ENCODE measurements around the gene IRS1. TPM values are rescaled to one million over a fixed set of nuclear protein-coding genes. Genes with fewer than 3 reads are reported as not detected.

IRS1 gene
- total RNA-seq, 1 donor, result 2.3 TPM

DNA sequence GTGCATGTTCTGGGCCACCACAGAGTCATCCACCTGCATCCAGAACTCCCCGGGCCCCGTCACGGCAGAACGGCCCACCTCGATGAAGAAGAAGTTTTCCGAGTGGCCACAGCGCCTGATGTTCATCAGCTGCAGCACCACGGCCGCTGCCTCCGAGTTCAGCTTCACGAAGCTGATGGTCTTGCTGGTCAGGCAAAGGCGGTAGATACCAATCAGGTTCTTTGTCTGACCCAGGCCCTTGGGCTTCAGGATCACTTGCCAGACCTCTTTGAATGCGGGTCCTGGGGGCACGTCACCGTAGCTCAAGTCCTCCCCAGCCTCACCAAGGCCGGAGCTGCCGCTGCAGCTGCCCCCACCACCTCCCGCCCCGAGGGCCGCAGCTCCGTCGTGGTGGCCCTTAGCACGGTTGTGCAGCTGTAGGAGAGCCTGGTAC is 1.6 kb downstream of the IRS1 start:
- Histone ChIP-seq H3K4me3 (ENCODE audit: low read length) (no peak overlapping the region), H3K4me1 (ENCODE audit: insufficient read depth, low read length) (peaks cover 24% of the 10 kb centered on the region)

GRCh38 chr2:226797289-226797988 is 2.2 kb downstream of the IRS1 start:
- peaks cover 27% of the 10 kb centered on the region for H3K4me1 ChIP-seq (ENCODE audit: insufficient read depth, low read length)
- no peaks in the 10 kb centered on the region for H3K9me3 ChIP-seq (ENCODE audit: low read depth, low read length)
- peaks cover 30% of the 10 kb centered on the region for H3K27me3 ChIP-seq (ENCODE audit: insufficient read depth, low read length)
- H3K4me3 ChIP-seq (ENCODE audit: low read length), result no peak overlapping the region

More for the DNA sequence above, 1.6 kb downstream of the IRS1 start:
- Histone ChIP-seq H3K9me3 (ENCODE audit: low read depth, low read length) (no peaks in the 10 kb centered on the region), H3K27me3 (ENCODE audit: insufficient read depth, low read length) (peaks cover 30% of the 10 kb centered on the region)

DNA sequence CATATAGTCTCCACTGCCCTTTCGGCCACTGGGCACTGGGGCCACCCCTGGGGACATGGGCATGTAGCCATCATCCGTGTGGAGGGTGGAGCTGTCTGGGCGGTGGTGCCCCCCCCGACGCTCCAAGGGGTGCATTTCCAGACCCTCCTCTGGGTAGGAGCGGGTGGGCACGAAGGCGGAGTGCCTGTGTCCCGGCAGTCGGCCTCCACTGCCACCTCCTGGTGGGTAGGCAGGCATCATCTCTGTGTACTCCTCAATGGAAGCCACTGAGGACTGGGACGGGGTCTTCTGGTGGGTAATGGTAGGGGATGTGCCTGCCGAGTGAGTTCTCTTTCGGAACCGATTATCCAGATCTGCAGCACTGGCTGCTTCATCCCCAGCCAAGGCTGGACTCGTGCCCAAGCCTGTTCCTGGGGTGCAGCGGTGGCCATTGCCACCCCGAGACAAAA is 2.8 kb downstream of the IRS1 start:
- Histone ChIP-seq H3K9me3 (ENCODE audit: low read depth, low read length) (no peaks in the 10 kb centered on the region), H3K27me3 (ENCODE audit: insufficient read depth, low read length) (peaks cover 24% of the 10 kb centered on the region), H3K4me1 (ENCODE audit: insufficient read depth, low read length) (peaks cover 33% of the 10 kb centered on the region), H3K4me3 (ENCODE audit: low read length) (no peak overlapping the region)

DNA sequence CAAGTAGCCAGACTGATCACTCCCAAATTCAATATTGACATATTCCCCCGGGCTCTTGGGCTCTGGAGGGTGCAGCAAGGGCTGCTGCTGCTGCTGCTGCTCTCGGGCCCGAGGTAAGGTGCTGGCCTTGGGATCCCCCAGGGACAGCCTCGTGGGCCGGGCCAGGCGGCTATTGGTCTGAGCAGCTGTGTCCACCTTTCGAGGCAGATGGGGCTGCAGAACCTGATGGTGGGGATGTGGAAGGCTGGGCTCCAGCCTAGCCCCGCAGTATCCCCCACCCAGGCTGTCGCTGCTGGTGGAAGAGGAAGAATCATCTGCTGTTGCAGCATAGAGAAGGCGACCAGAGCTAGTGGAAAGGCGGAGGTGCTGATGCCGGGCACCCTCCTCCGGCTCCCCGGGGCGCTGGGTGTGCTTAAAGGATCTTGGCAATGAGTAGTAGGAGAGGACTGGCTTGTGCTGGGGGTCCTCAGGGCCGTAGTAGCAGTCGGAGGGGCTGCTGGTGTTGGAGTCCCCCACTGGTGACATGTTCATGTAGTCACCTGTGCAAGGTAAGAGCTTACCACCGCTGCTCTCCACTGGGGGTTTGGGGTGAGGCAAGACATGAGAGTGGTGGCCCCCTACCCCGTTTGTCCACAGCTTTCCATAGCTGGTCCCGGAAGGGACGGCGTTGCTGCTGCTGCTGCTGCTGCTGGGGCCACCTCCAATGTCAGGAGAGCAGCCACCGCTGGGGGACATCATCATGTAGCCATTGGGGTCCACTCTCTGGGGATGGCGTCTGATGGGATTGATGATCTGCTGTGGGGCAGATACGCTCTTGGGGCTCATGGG is 3.4 kb downstream of the IRS1 start:
- H3K9me3 ChIP-seq (ENCODE audit: low read depth, low read length), result no peaks in the 10 kb centered on the region
- peaks cover 18% of the 10 kb centered on the region for H3K27me3 ChIP-seq (ENCODE audit: insufficient read depth, low read length)
- H3K4me3 ChIP-seq (ENCODE audit: low read length), result no peak overlapping the region
- peaks cover 31% of the 10 kb centered on the region for H3K4me1 ChIP-seq (ENCODE audit: insufficient read depth, low read length)

GRCh38 chr2:226795281-226796011 is 4.2 kb downstream of the IRS1 start:
- H3K4me1 ChIP-seq (ENCODE audit: insufficient read depth, low read length), result peaks cover 30% of the 10 kb centered on the region
- no peaks in the 10 kb centered on the region for H3K9me3 ChIP-seq (ENCODE audit: low read depth, low read length)
- peaks cover 10% of the 10 kb centered on the region for H3K27me3 ChIP-seq (ENCODE audit: insufficient read depth, low read length)
- H3K4me3 ChIP-seq (ENCODE audit: low read length), result no peak overlapping the region

GRCh38 chr2:226794751-226795171 is 4.9 kb downstream of the IRS1 start:
- peaks cover 6% of the 10 kb centered on the region for H3K27me3 ChIP-seq (ENCODE audit: insufficient read depth, low read length)
- no peaks in the 10 kb centered on the region for H3K9me3 ChIP-seq (ENCODE audit: low read depth, low read length)
- no peak overlapping the region for H3K4me3 ChIP-seq (ENCODE audit: low read length)
- H3K4me1 ChIP-seq (ENCODE audit: insufficient read depth, low read length), result peaks cover 25% of the 10 kb centered on the region

GRCh38 chr2:226794196-226794661 is 5.4 kb downstream of the IRS1 start:
- peaks cover 6% of the 10 kb centered on the region for H3K27me3 ChIP-seq (ENCODE audit: insufficient read depth, low read length)
- H3K9me3 ChIP-seq (ENCODE audit: low read depth, low read length), result no peaks in the 10 kb centered on the region
- H3K4me3 ChIP-seq (ENCODE audit: low read length), result no peak overlapping the region
- peaks cover 25% of the 10 kb centered on the region for H3K4me1 ChIP-seq (ENCODE audit: insufficient read depth, low read length)

DNA sequence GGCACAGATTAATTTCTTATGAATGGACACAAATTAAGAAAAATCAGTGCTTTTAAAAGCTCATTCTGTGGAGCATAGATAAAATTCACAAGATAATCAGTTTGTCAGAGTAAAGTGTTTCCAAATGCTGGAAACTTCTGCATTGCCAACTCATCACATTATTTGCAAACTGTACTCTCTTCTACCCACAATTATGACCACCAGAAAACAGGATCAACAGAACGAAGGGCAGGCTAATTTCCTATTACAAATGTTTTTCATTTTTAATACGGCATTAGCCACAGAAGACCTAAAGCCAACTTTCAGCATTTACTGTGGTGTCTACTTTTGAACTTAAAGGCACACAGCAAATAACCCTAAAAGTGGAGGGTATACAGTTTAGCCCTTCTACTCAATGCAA is 6.0 kb downstream of the IRS1 start:
- peaks cover 24% of the 10 kb centered on the region for H3K4me1 ChIP-seq (ENCODE audit: insufficient read depth, low read length)
- H3K27me3 ChIP-seq (ENCODE audit: insufficient read depth, low read length), result peaks cover 6% of the 10 kb centered on the region
- no peak overlapping the region for H3K4me3 ChIP-seq (ENCODE audit: low read length)
- no peaks in the 10 kb centered on the region for H3K9me3 ChIP-seq (ENCODE audit: low read depth, low read length)

DNA sequence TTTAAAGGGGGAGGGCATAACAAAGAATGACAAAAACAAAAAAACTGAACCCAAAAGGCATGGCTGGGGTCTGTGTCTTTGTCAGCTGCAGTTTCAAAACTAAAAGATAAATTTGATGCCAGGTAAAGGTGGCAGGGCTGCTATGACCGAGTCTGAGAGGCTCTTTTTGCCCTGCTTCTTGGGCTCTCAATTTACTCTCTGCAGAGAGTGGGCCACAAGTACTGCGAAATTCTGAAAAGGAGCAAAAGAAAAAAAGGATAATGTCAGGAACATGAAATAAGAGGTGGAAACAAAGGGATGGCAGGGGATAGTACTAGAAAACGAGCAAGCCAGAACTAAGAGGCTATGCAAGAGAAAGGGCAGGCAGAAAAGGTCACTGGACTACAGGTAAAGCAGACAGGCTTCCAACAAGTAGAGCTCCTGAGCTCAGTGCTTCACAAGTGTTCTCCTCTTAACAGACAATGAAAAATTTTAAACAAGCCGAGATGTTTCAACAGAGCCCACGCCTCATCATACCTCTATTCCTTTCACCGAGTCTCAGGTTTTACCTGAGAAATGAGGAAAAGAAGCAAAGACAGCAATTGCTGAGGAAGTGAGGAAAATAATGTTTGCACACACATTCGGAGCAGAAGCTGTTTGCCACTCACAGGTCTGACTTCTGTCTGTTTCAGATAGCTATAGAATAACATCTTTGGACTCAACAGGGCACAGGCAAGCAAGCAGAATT is 7.3 kb downstream of the IRS1 start:
- H3K4me3 ChIP-seq (ENCODE audit: low read length), result peak overlapping the region; percentile 60
- peaks cover 19% of the 10 kb centered on the region for H3K4me1 ChIP-seq (ENCODE audit: insufficient read depth, low read length)
- no peaks in the 10 kb centered on the region for H3K9me3 ChIP-seq (ENCODE audit: low read depth, low read length)
- no peaks in the 10 kb centered on the region for H3K27me3 ChIP-seq (ENCODE audit: insufficient read depth, low read length)

GRCh38 chr2:226791487-226792081 is 8.0 kb downstream of the IRS1 start:
- H3K4me1 ChIP-seq (ENCODE audit: insufficient read depth, low read length), result peaks cover 19% of the 10 kb centered on the region
- peak overlapping the region; percentile 60 for H3K4me3 ChIP-seq (ENCODE audit: low read length)
- H3K9me3 ChIP-seq (ENCODE audit: low read depth, low read length), result no peaks in the 10 kb centered on the region
- no peaks in the 10 kb centered on the region for H3K27me3 ChIP-seq (ENCODE audit: insufficient read depth, low read length)

DNA sequence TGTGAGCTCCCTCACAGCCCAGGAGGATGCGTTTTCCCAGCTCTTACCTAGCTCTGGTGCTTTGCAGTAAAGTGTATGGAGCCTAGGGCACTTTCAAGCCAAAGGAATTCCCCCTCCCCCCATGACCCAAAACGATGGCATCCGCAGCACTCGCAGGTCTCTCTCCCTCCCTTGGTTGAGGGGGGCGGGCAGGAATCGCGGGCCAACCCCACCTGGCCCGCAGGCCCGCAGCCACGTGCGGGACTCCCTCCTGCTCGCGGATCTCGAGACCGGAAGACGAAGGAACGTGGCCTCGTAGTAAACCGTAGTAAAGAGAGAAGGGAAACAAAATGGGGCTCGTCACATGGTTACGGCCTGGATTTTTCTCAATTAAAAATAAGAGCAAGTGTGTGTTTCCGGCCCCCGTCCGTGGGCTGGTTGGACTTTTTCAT is 8.5 kb downstream of the IRS1 start:
- Histone ChIP-seq H3K27me3 (ENCODE audit: insufficient read depth, low read length) (no peaks in the 10 kb centered on the region), H3K9me3 (ENCODE audit: low read depth, low read length) (no peaks in the 10 kb centered on the region), H3K4me1 (ENCODE audit: insufficient read depth, low read length) (peaks cover 19% of the 10 kb centered on the region), H3K4me3 (ENCODE audit: low read length) (peak overlapping the region; percentile 60)

DNA sequence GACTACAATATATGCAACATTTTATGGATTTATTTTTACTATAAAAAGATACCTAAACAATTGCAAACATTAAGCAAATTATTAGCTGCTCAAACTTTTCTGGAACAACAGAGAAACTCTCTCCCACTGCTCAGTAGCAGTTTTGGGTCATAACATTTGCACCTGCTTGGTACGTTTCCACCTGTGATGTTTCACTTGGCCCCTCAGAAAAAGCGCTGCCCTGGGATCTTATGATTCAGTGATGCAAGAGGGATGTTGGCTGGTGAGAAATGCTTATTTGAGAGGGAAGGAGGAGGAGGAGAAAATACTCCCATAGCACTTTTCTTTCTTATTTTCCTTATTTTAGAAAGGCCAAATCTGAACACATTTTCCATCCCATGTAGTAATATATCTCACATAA is 9.2 kb downstream of the IRS1 start:
- H3K4me1 ChIP-seq (ENCODE audit: insufficient read depth, low read length), result peaks cover 19% of the 10 kb centered on the region
- no peak overlapping the region for H3K4me3 ChIP-seq (ENCODE audit: low read length)
- no peaks in the 10 kb centered on the region for H3K9me3 ChIP-seq (ENCODE audit: low read depth, low read length)
- H3K27me3 ChIP-seq (ENCODE audit: insufficient read depth, low read length), result no peaks in the 10 kb centered on the region

- no peaks in the 10 kb centered on the region for H3K9me3 ChIP-seq (ENCODE audit: low read depth, low read length)
- H3K4me3 ChIP-seq (ENCODE audit: low read length), result no peak overlapping the region
- peaks cover 19% of the 10 kb centered on the region for H3K4me1 ChIP-seq (ENCODE audit: insufficient read depth, low read length)
- H3K27me3 ChIP-seq (ENCODE audit: insufficient read depth, low read length), result no peaks in the 10 kb centered on the region
These were observed 9.6 kb downstream of the IRS1 start for GRCh38 chr2:226790011-226790410.

DNA sequence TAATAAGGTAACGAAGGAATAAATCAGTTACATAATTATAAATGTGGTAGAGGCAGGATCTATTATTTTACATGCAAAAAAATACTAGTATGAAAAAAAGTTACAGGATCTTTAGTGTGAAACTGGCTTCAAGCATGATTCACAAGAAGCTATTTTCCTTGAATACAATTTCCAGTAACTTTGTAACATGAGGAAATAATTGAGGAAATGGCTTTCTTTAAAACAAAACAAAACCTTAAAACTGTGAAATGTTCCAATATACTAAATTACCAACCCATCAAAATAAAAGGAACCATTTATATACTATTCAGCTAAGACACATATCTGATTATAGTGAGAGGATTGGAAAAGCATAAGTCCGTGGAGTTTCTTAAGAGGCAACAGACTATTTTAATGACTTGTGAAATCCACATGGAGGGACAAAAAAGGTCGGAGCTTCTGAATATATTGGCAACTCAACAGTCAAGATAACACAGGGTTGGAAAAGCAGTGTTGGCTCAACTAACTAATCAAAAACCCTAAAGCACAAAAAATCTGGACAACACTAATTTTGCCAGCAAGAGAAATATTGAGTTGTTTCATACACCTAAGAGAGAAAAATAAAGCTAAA is 10.6 kb downstream of the IRS1 start:
- Histone ChIP-seq H3K4me1 (ENCODE audit: insufficient read depth, low read length) (peaks cover 19% of the 10 kb centered on the region), H3K27me3 (ENCODE audit: insufficient read depth, low read length) (no peaks in the 10 kb centered on the region), H3K4me3 (ENCODE audit: low read length) (no peak overlapping the region), H3K9me3 (ENCODE audit: low read depth, low read length) (no peaks in the 10 kb centered on the region)
